ENCODE data around the gene RABL3. TPM values are rescaled to one million over a fixed set of nuclear protein-coding genes. Genes with fewer than 3 reads are reported as not detected.
"Not testable (repeated sequence)": the region's sequence is repeated elsewhere in the genome, so short reads cannot be mapped to it uniquely, and the experiment has no call there.

RABL3 gene
- total RNA-seq, 1 experiment from 2014 or later: 13.9 TPM

DNA sequence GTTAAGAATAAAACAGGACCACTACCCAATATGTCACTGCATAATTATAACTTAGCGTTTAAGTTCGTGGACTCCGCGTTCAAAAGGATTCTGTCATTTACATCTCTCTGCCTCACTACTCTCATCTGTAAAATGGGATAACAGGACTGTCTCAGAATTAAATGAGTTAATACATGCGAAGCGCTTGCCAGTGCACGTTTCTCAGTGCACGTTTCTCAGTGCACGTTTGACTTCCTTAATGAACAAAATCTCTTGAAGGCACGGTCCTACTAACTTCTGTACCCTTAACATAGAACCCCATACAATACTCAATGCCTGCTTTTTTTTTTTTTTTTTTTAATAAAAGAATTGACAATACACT is 499 bp downstream of the RABL3 start:
- Mint-ChIP-seq H3K4me1 (ENCODE audit: low read depth, unreplicated experiment) (peaks cover 24% of the 10 kb centered on the region), H3K27ac (ENCODE audit: unreplicated experiment) (peak overlapping the region; percentile 99), H3K36me3 (ENCODE audit: insufficient read depth, unreplicated experiment) (peaks cover 12% of the 10 kb centered on the region), H3K4me3 (ENCODE audit: unreplicated experiment) (peak overlapping the region; percentile 88), H3K9me3 (ENCODE audit: unreplicated experiment) (peaks cover 8% of the 10 kb centered on the region), H3K27me3 (ENCODE audit: insufficient read depth, unreplicated experiment) (no peaks in the 10 kb centered on the region)
- Histone ChIP-seq H3K4me1 (0 out of 2 replicates have a peak, but pooled peaks cover 5% of the 10 kb centered on the region), H3K9me3 (no peaks in the 10 kb centered on the region), H3K27me3 (replicated peaks; ENCODE audit: control insufficient read depth, insufficient read depth, low read length) (no peaks in the 10 kb centered on the region), H3K36me3 (ENCODE audit: control insufficient read depth, insufficient read depth, low read length) (peaks cover 2% of the 10 kb centered on the region), H3K4me3 (ENCODE audit: low read depth, low read length) (peak overlapping the region; percentile 68)
- DNase-seq: no peak
- POLR2A ChIA-PET: interaction anchor here (0.6 to 1.9 kb wide), 4 partner anchors 12 to 145 kb away, joined by 3 to 17 read pairs (median 8); partner anchors contain the start of genes HGD and NDUFB4
- CTCF ChIA-PET: no interaction called here
- TF ChIP-seq CTCF (IDR thresholded peaks at IDR 0.05; ENCODE audit: insufficient read depth in 1 of 2, low read depth in 1 of 2, low read length in 1 of 2, severe bottlenecking in 1 of 2, unreplicated experiment in 1 of 2): no peak
- no TSS peak for BruUV-seq (replicated peaks)
- intact Hi-C loops (cut with micrococcal nuclease; ENCODE audit: unreplicated experiment): loop anchor here (1.0 to 5.0 kb wide), 4 partner anchors 55 to 181 kb away; partner anchors contain the start of genes HGD and NDUFB4

DNA sequence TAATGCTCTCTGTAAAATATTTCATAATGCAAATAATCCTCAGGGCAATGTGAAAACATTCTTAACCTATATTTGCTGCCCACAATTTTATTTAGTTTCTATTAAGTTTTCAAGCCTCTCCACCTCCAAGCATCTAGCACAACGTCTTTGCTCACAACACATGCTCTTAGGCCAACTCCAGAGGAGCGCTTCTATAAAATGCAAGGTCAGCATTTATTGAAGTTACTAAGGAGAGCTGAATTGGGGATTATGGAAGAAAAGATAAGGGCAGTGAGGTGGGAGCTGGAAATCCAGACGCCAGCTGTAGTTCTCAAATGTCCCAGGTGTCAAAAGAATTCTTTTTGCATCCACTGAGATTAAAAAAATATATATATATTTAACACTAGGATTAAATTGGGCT is 996 bp downstream of the RABL3 start:
- H3K9me3 Mint-ChIP-seq (ENCODE audit: unreplicated experiment): peaks cover 13% of the 10 kb centered on the region
- CTCF ChIA-PET: no interaction called here
- no peaks in the 10 kb centered on the region for H3K27me3 Mint-ChIP-seq (ENCODE audit: insufficient read depth, unreplicated experiment)
- Histone ChIP-seq H3K9me3 (no peaks in the 10 kb centered on the region), H3K4me1 (0 out of 2 replicates have a peak, but pooled peaks cover 5% of the 10 kb centered on the region), H3K27me3 (replicated peaks; ENCODE audit: control insufficient read depth, insufficient read depth, low read length) (no peaks in the 10 kb centered on the region), H3K4me3 (ENCODE audit: low read depth, low read length) (peak overlapping the region; percentile 68), H3K36me3 (ENCODE audit: control insufficient read depth, insufficient read depth, low read length) (peaks cover 2% of the 10 kb centered on the region)
- no peak for DNase-seq
- POLR2A ChIA-PET: interaction anchor here (1.8 to 1.9 kb wide), 2 partner anchors 59 to 145 kb away, joined by 10 to 17 read pairs; partner anchors contain the start of genes HGD and NDUFB4
- TF ChIP-seq CTCF (IDR thresholded peaks at IDR 0.05; ENCODE audit: insufficient read depth in 1 of 2, low read depth in 1 of 2, low read length in 1 of 2, severe bottlenecking in 1 of 2, unreplicated experiment in 1 of 2): no peak
- intact Hi-C loops (cut with micrococcal nuclease; ENCODE audit: unreplicated experiment): loop anchor here (5.0 kb wide), 1 partner anchor 56 kb away; no protein-coding TSS in a partner anchor
- peaks cover 12% of the 10 kb centered on the region for H3K36me3 Mint-ChIP-seq (ENCODE audit: insufficient read depth, unreplicated experiment)
- H3K4me1 Mint-ChIP-seq (ENCODE audit: low read depth, unreplicated experiment): peaks cover 24% of the 10 kb centered on the region
- H3K4me3 Mint-ChIP-seq (ENCODE audit: unreplicated experiment): peak overlapping the region; percentile 88
- H3K27ac Mint-ChIP-seq (ENCODE audit: unreplicated experiment): peak overlapping the region; percentile 99
- no TSS peak for BruUV-seq (replicated peaks)

GRCh38 chr3:120738006-120738405 is 4.3 kb downstream of the RABL3 start:
- not testable (repeated sequence) for BruUV-seq (replicated peaks)

More at GRCh38 chr3:120738006-120738405, 4.3 kb downstream of the RABL3 start:
- H3K27me3 ChIP-seq (replicated peaks; ENCODE audit: control insufficient read depth, insufficient read depth, low read length); H3K36me3 Mint-ChIP-seq (ENCODE audit: insufficient read depth, unreplicated experiment); H3K4me3 Mint-ChIP-seq (ENCODE audit: unreplicated experiment); H3K4me3 ChIP-seq (ENCODE audit: low read depth, low read length); H3K4me1 ChIP-seq; POLR2A ChIA-PET; H3K4me1 Mint-ChIP-seq (ENCODE audit: low read depth, unreplicated experiment); H3K27me3 Mint-ChIP-seq (ENCODE audit: insufficient read depth, unreplicated experiment); H3K27ac Mint-ChIP-seq (ENCODE audit: unreplicated experiment); H3K9me3 ChIP-seq; DNase-seq; H3K36me3 ChIP-seq (ENCODE audit: control insufficient read depth, insufficient read depth, low read length); intact Hi-C loops (cut with micrococcal nuclease; ENCODE audit: unreplicated experiment); CTCF ChIA-PET: not testable (repeated sequence)
- H3K9me3 Mint-ChIP-seq (ENCODE audit: unreplicated experiment): peaks cover 23% of the 10 kb centered on the region
